ENCODE measurements around the gene PTTG1IP.

The PTTG1IP gene

DNA sequence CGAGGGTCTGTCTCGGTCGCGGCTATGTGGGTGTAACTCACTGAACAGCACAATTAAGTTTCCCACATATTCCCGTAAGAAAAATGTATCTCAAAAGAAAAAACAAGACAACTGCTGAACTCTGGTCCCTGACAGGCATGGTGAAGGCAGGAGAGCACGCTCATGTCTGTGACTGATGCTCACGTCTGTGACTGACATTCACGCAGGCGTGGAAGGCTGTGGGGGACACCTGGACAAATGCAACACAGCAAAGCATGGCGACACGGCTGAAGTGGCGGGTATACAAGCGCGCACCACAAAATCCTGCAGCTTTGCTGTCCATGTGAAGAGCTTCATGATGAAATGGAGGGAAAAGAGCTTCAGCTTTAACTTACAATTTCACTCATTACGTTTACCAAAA is 6.0 kb downstream of the PTTG1IP start:
- H3K9me2 ChIP-seq (replicated peaks; ENCODE audit: control insufficient read depth, low read length): no peaks in the 10 kb centered on the region
- H3K4me1 ChIP-seq (ENCODE audit: control insufficient read depth, low read length): peaks cover 34% of the 10 kb centered on the region
- peaks cover 72% of the 10 kb centered on the region for H3K79me2 ChIP-seq (ENCODE audit: control insufficient read depth, low read length)
- H3K27ac ChIP-seq (ENCODE audit: low read depth, low read length): no peak overlapping the region
- H4K20me1 ChIP-seq (ENCODE audit: control insufficient read depth, insufficient read depth, low read depth, low read length): peaks cover 27% of the 10 kb centered on the region
- H3F3A ChIP-seq (ENCODE audit: control insufficient read depth, insufficient read depth): no peaks in the 10 kb centered on the region
- H3K4me3 ChIP-seq (ENCODE audit: low read length): no peak overlapping the region
- no peak for TF ChIP-seq EZH2phosphoT487 (IDR thresholded peaks at IDR 0.05; ENCODE audit: borderline replicate concordance, low read length)
- TF ChIP-seq CTCF (IDR thresholded peaks at IDR 0.05; ENCODE audit: low read depth, low read length, poor library complexity, severe bottlenecking): no peak
- no peaks in the 10 kb centered on the region for H3K27me3 ChIP-seq (ENCODE audit: control insufficient read depth, low read length)
- no peak overlapping the region for H3K4me2 ChIP-seq (ENCODE audit: low read length)
- H3K9me3 ChIP-seq (ENCODE audit: control insufficient read depth, insufficient read depth, low read length): no peaks in the 10 kb centered on the region
- peaks cover 8% of the 10 kb centered on the region; the same call in 1 of the 2 replicates for H3K36me3 ChIP-seq (ENCODE audit: control insufficient read depth, low read length)

GRCh38 chr21:44866780-44867179 is 6.7 kb downstream of the PTTG1IP start:
- Histone ChIP-seq H3K9me2 (replicated peaks; ENCODE audit: control insufficient read depth, low read length) (no peaks in the 10 kb centered on the region), H3K79me2 (ENCODE audit: control insufficient read depth, low read length) (peaks cover 66% of the 10 kb centered on the region), H3K27ac (ENCODE audit: low read depth, low read length) (no peak overlapping the region), H3F3A (ENCODE audit: control insufficient read depth, insufficient read depth) (no peaks in the 10 kb centered on the region), H3K4me3 (ENCODE audit: low read length) (no peak overlapping the region), H3K27me3 (ENCODE audit: control insufficient read depth, low read length) (no peaks in the 10 kb centered on the region), H3K4me1 (ENCODE audit: control insufficient read depth, low read length) (peaks cover 27% of the 10 kb centered on the region), H4K20me1 (ENCODE audit: control insufficient read depth, insufficient read depth, low read depth, low read length) (peaks cover 21% of the 10 kb centered on the region), H3K4me2 (ENCODE audit: low read length) (no peak overlapping the region), H3K9me3 (ENCODE audit: control insufficient read depth, insufficient read depth, low read length) (no peaks in the 10 kb centered on the region), H3K36me3 (ENCODE audit: control insufficient read depth, low read length) (peaks cover 8% of the 10 kb centered on the region; the same call in 1 of the 2 replicates)
- no peak for TF ChIP-seq CTCF (IDR thresholded peaks at IDR 0.05; ENCODE audit: low read depth, low read length, poor library complexity, severe bottlenecking)
- TF ChIP-seq EZH2phosphoT487 (IDR thresholded peaks at IDR 0.05; ENCODE audit: borderline replicate concordance, low read length): no peak

DNA sequence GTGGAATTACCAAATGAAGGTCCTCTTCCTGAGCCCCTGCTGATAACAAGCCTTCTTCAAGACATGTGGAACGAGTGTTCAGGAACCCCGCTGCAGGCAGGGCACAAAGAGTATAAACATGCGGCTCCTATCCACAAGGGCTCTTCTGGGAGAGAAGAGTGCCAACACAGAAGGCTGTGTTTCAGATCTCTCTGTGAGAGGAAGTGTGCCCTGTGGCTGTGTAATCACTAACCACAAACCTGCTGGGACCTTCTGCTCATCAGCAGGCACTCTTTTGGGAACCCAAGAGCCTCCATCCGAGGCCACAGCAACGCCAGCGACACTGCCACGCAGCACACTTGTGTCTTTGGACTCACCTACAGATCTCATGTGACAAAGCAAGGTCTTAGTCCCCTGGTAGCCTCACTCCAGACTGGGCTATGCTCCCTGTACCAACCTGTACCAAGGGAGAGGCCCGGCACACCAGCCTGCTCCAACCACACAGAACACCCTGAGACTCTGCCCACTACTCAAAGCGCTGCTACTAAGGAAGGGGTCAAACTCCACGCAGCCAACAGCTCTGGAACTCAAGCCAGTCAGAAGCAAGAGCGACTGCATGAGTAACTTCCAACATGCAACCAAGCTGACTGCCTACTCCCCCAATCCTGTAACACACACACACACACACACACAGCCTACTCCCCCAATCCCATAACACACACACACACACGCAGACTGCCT is 7.8 kb downstream of the PTTG1IP start:
- Histone ChIP-seq H3K9me3 (ENCODE audit: control insufficient read depth, insufficient read depth, low read length) (no peaks in the 10 kb centered on the region), H3K79me2 (ENCODE audit: control insufficient read depth, low read length) (peaks cover 59% of the 10 kb centered on the region), H3F3A (ENCODE audit: control insufficient read depth, insufficient read depth) (no peaks in the 10 kb centered on the region), H3K9me2 (replicated peaks; ENCODE audit: control insufficient read depth, low read length) (no peaks in the 10 kb centered on the region), H3K4me2 (ENCODE audit: low read length) (no peak overlapping the region), H3K27ac (ENCODE audit: low read depth, low read length) (no peak overlapping the region), H3K27me3 (ENCODE audit: control insufficient read depth, low read length) (no peaks in the 10 kb centered on the region), H3K4me1 (ENCODE audit: control insufficient read depth, low read length) (peaks cover 25% of the 10 kb centered on the region), H4K20me1 (ENCODE audit: control insufficient read depth, insufficient read depth, low read depth, low read length) (peaks cover 12% of the 10 kb centered on the region), H3K4me3 (ENCODE audit: low read length) (no peak overlapping the region), H3K36me3 (ENCODE audit: control insufficient read depth, low read length) (peaks cover 8% of the 10 kb centered on the region; the same call in 1 of the 2 replicates)
- TF ChIP-seq EZH2phosphoT487 (IDR thresholded peaks at IDR 0.05; ENCODE audit: borderline replicate concordance, low read length) (no peak), CTCF (IDR thresholded peaks at IDR 0.05; ENCODE audit: low read depth, low read length, poor library complexity, severe bottlenecking) (no peak)
